T follicular helper cell (primary cell): ENCODE measurements around the gene FAF1.
"Not testable (repeated sequence)": the region's sequence is repeated elsewhere in the genome, so short reads cannot be mapped to it uniquely, and the experiment has no call there.

Experiments used
- DNase-seq: peaks from one replicate; pipeline ENCODE4 v3.0.0-alpha.2; 2020; ENCODE audit warnings: low read depth

The FAF1 gene

GRCh38 chr1:50847303-50847702, 112.8 kb downstream of the FAF1 start:
- no peak for DNase-seq

- no peak for DNase-seq
These were observed 113.7 kb downstream of the FAF1 start for GRCh38 chr1:50846224-50846839.

- no peak for DNase-seq
These were observed 118.2 kb downstream of the FAF1 start for GRCh38 chr1:50841791-50842387.

GRCh38 chr1:50836117-50836516, 124.0 kb downstream of the FAF1 start:
- no peak for DNase-seq

GRCh38 chr1:50833216-50833615, 126.9 kb downstream of the FAF1 start:
- DNase-seq = no peak

- no peak for DNase-seq
These were observed 127.9 kb downstream of the FAF1 start for GRCh38 chr1:50832167-50832566.

GRCh38 chr1:50831300-50832061, 128.6 kb downstream of the FAF1 start:
- DNase-seq = no peak

GRCh38 chr1:50830621-50831020, 129.4 kb downstream of the FAF1 start:
- no peak for DNase-seq

GRCh38 chr1:50829014-50829958, 130.8 kb downstream of the FAF1 start:
- DNase-seq = no peak

GRCh38 chr1:50827546-50827945, 132.5 kb downstream of the FAF1 start:
- DNase-seq = no peak

GRCh38 chr1:50826792-50827191, 133.3 kb downstream of the FAF1 start:
- not testable (repeated sequence) for DNase-seq

- no peak for DNase-seq
These were observed 137.9 kb downstream of the FAF1 start for GRCh38 chr1:50822035-50822776.

- DNase-seq = no peak
These were observed 139.5 kb downstream of the FAF1 start for GRCh38 chr1:50820545-50820944.

- DNase-seq = no peak
These were observed 147.7 kb downstream of the FAF1 start for GRCh38 chr1:50812346-50812745.

- DNase-seq = no peak
These were observed 151.8 kb downstream of the FAF1 start for GRCh38 chr1:50808296-50808695.

- no peak for DNase-seq
These were observed 163.8 kb downstream of the FAF1 start for GRCh38 chr1:50796272-50796671.

- no peak for DNase-seq
These were observed 166.5 kb downstream of the FAF1 start for GRCh38 chr1:50793521-50793920.

GRCh38 chr1:50787266-50787665, 172.8 kb downstream of the FAF1 start:
- DNase-seq = no peak

GRCh38 chr1:50783286-50783685, 176.8 kb downstream of the FAF1 start:
- DNase-seq = no peak

- no peak for DNase-seq
These were observed 179.3 kb downstream of the FAF1 start for GRCh38 chr1:50780797-50781196.

- no peak for DNase-seq
These were observed 180.3 kb downstream of the FAF1 start for GRCh38 chr1:50779801-50780200.
